H9 (cell line): Measurements from ENCODE around the gene RDM1. TPM values are rescaled to one million over a fixed set of nuclear protein-coding genes. Genes with fewer than 3 reads are reported as not detected.
A peak's percentile ranks its signal among the peaks of the same experiment; 100 is the strongest.

Experiments
- DNase-seq: peaks from one replicate; pipeline ENCODE4 v3.0.0-alpha.2; 2017
- H2AFZ ChIP-seq: one replicate; pipeline ENCODE4 v1.6.1; 2013; ENCODE audit warnings: mild to moderate bottlenecking, low read length, control low read depth, moderate library complexity
- H2AK5ac ChIP-seq: 2 replicates; pipeline ENCODE4 v1.6.1; 2013; ENCODE audit warnings: low read length, control low read depth, mixed read lengths; ENCODE audit not compliant: insufficient read length
- H2BK120ac ChIP-seq: one replicate; pipeline ENCODE4 v1.6.1; 2013; ENCODE audit warnings: low read depth, mild to moderate bottlenecking, low read length, control low read depth, inconsistent platforms; ENCODE audit not compliant: poor library complexity, severe bottlenecking
- H2BK12ac ChIP-seq: 2 replicates; pipeline ENCODE4 v1.6.1; 2013; ENCODE audit warnings: low read length, control low read depth, mixed read lengths, low read depth; ENCODE audit not compliant: insufficient read length
- H2BK15ac ChIP-seq: 2 replicates; pipeline ENCODE4 v1.6.1; 2013; ENCODE audit warnings: low read depth, low read length, control low read depth
- H2BK20ac ChIP-seq: one replicate; pipeline ENCODE4 v1.6.1; 2013; ENCODE audit warnings: low read depth, mild to moderate bottlenecking, low read length, control low read depth, inconsistent platforms; ENCODE audit not compliant: poor library complexity, severe bottlenecking
- H2BK5ac ChIP-seq: 2 replicates; pipeline ENCODE4 v1.6.1; 2013; ENCODE audit warnings: low read length, control low read depth, mixed read lengths; ENCODE audit not compliant: insufficient read length
- H3K14ac ChIP-seq: 2 replicates; pipeline ENCODE4 v1.6.1; 2013; ENCODE audit warnings: low read length, control low read depth; ENCODE audit not compliant: insufficient read depth
- H3K18ac ChIP-seq: 2 replicates; pipeline ENCODE4 v1.6.1; 2013; ENCODE audit warnings: low read depth, mild to moderate bottlenecking, mixed read lengths, low read length, control low read depth; ENCODE audit not compliant: insufficient read length
- H3K23ac ChIP-seq: 2 replicates; pipeline ENCODE4 v1.6.1; 2013; ENCODE audit warnings: low read length, control low read depth, mixed read lengths, low read depth; ENCODE audit not compliant: insufficient read length
- H3K23me2 ChIP-seq: 2 replicates; pipeline ENCODE4 v1.6.1; 2013; ENCODE audit warnings: low read depth, mild to moderate bottlenecking, mixed read lengths, low read length, control low read depth; ENCODE audit not compliant: insufficient read length, poor library complexity, severe bottlenecking
- H3K27ac ChIP-seq: 2 replicates; pipeline ENCODE4 v1.5.1; 2013; ENCODE audit warnings: low read length, control low read depth, mixed read lengths, low read depth; ENCODE audit not compliant: insufficient read length
- H3K27me3 ChIP-seq: 2 replicates; pipeline ENCODE4 v1.6.1; 2013; ENCODE audit warnings: low read length, control low read depth, inconsistent platforms; ENCODE audit not compliant: insufficient read depth
- H3K4ac ChIP-seq: 2 replicates; pipeline ENCODE4 v1.6.1; 2013; ENCODE audit warnings: low read depth, mild to moderate bottlenecking, control low read depth, inconsistent platforms, low read length, moderate library complexity
- H3K4me1 ChIP-seq: 2 replicates; pipeline ENCODE4 v1.6.1; 2013; ENCODE audit warnings: low read length, control low read depth, inconsistent platforms; ENCODE audit not compliant: insufficient read depth
- H3K4me2 ChIP-seq: 2 replicates; pipeline ENCODE4 v1.6.1; 2013; ENCODE audit warnings: low read length, control low read depth, mixed read lengths; ENCODE audit not compliant: insufficient read length, insufficient read depth
- H3K56ac ChIP-seq: 2 replicates; pipeline ENCODE4 v1.6.1; 2013; ENCODE audit warnings: low read depth, mild to moderate bottlenecking, mixed read lengths, low read length, control low read depth; ENCODE audit not compliant: insufficient read length
- H3K79me1 ChIP-seq: 2 replicates; pipeline ENCODE4 v1.6.1; 2013; ENCODE audit warnings: low read depth, mild to moderate bottlenecking, moderate library complexity, low read length, control low read depth, inconsistent platforms; ENCODE audit not compliant: insufficient read depth, poor library complexity, severe bottlenecking
- H3K79me2 ChIP-seq: 2 replicates; pipeline ENCODE4 v1.6.1; 2013; ENCODE audit warnings: low read length, control low read depth, inconsistent platforms; ENCODE audit not compliant: insufficient read depth
- H3K9ac ChIP-seq: 2 replicates; pipeline ENCODE4 v1.6.1; 2013; ENCODE audit warnings: low read length, control low read depth, mixed read lengths; ENCODE audit not compliant: insufficient read length; ENCODE audit errors: extremely low read depth
- H3K9me3 ChIP-seq: one replicate; pipeline ENCODE4 v1.6.1; 2013; ENCODE audit warnings: low read depth, low read length, inconsistent platforms; ENCODE audit not compliant: control insufficient read depth
- H3T11ph ChIP-seq: one replicate; pipeline ENCODE4 v1.6.1; 2013; ENCODE audit warnings: mild to moderate bottlenecking, low read length, control low read depth, inconsistent platforms
- H4K20me1 ChIP-seq: one replicate; pipeline ENCODE4 v1.6.1; 2013; ENCODE audit not compliant: control insufficient read depth, insufficient read length, insufficient read depth
- H4K5ac ChIP-seq: 2 replicates; pipeline ENCODE4 v1.6.1; 2013; ENCODE audit warnings: low read depth, mild to moderate bottlenecking, mixed read lengths, low read length, control low read depth; ENCODE audit not compliant: insufficient read length
- H4K8ac ChIP-seq: replicated peaks from 2 replicates; pipeline ENCODE4 v1.6.1; 2013; ENCODE audit warnings: low read length, control low read depth, mixed read lengths, low read depth; ENCODE audit not compliant: insufficient read length
- H4K91ac ChIP-seq: 2 replicates; pipeline ENCODE4 v1.6.1; 2013; ENCODE audit warnings: low read depth, mild to moderate bottlenecking, moderate library complexity, mixed read lengths, low read length, control low read depth; ENCODE audit not compliant: insufficient read length
- H3K27ac Mint-ChIP-seq, 3 experiments: 2 replicates in 2 of 3; 3 replicates in 1 of 3; pipeline ENCODE4 v1.8.0; 2020 to 2021; ENCODE audit warnings: mixed read lengths in 3 of 3, mild to moderate bottlenecking in 1 of 3, moderate library complexity in 1 of 3
- H3K27me3 Mint-ChIP-seq: 2 replicates; pipeline ENCODE4 v1.8.0; 2021; ENCODE audit warnings: low read depth, mild to moderate bottlenecking, moderate library complexity, mixed read lengths
- H3K36me3 Mint-ChIP-seq, 3 experiments: 2 replicates in 2 of 3; 3 replicates in 1 of 3; pipeline ENCODE4 v1.8.0; 2020 to 2021; ENCODE audit warnings: low read depth in 3 of 3, mixed read lengths in 3 of 3; ENCODE audit not compliant: insufficient read depth in 1 of 3
- H3K4me1 Mint-ChIP-seq, 2 experiments: 2 replicates each; pipeline ENCODE4 v1.8.0; 2020; ENCODE audit warnings: mixed read lengths in 2 of 2
- H3K4me3 Mint-ChIP-seq, 2 experiments: 2 replicates in 1 of 2; 3 replicates in 1 of 2; pipeline ENCODE4 v1.8.0; 2020 to 2021; ENCODE audit warnings: mild to moderate bottlenecking in 2 of 2, mixed read lengths in 2 of 2, moderate library complexity in 1 of 2
- H3K9me3 Mint-ChIP-seq, 2 experiments: 2 replicates in 1 of 2; 3 replicates in 1 of 2; pipeline ENCODE4 v1.8.0; 2020; ENCODE audit warnings: mild to moderate bottlenecking in 2 of 2, mixed read lengths in 2 of 2, moderate library complexity in 1 of 2
- WGBS: extraction: QIAGEN DNeasy Blood & Tissue Kit; methylation state at CpG from one replicate; pipeline ENCODE4 v1.1.7; 2013; ENCODE audit warnings: missing lambda C conversion rate, low lambda C conversion rate, mixed read lengths; ENCODE audit not compliant: insufficient read length; ENCODE audit errors: extremely low coverage; 5-methylcytosine and 5-hydroxymethylcytosine counted together
- total RNA-seq: library from RNA; stranded (reverse); gene quantifications from 2 replicates; pipeline ENCODE4 v1.2.1, GENCODE V29; 2021
- TF ChIP-seq, protein P1 (sequence below): fragments of 200-600 bp; sonication (generic); conservative IDR thresholded peaks from 3 replicates; pipeline ENCODE4 v1.8.0; 2021; ENCODE audit warnings: antibody characterized with exemption, mild to moderate bottlenecking

Gene RDM1
- total RNA-seq, 1 experiment from 2014 or later: 9.0 TPM

DNA sequence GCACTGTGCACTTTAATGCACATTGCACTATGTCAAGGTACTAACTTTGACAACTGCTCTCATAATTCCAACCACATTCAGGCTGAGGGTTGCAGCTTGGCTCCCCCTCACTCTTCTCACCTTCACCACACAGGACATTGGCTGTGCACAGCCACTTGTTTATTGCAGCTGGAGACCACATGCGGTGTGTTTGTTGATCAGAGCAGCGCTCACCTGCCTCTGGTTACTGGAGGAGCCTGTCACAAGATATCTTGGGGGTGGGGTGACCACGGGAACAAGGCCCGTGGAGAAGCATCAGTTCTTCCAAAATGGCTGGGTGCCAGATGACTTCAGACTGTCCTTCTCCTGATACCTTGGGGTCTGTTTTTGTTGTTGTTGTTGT lies 39.8 kb downstream of the RDM1 start:
- H3K9me3 ChIP-seq: no peaks in the 10 kb centered on the region
- H3K27ac ChIP-seq: no peak overlapping the region
- H3K27me3 ChIP-seq: no peaks in the 10 kb centered on the region
- H3K4me2 ChIP-seq: no peak overlapping the region
- no peaks in the 10 kb centered on the region for H3K23me2 ChIP-seq
- H3K27ac Mint-ChIP-seq: peak overlapping the region in 1 of 3 experiments; percentile 34; a peak in 2 of 7 replicates
- H3K79me2 ChIP-seq: no peaks in the 10 kb centered on the region
- H2BK20ac ChIP-seq: no peak overlapping the region
- H4K8ac ChIP-seq: no peak overlapping the region
- H2AK5ac ChIP-seq: no peak overlapping the region
- H3K9me3 Mint-ChIP-seq: no peaks in the 10 kb centered on the region
- whole genome bisulfite sequencing: no CpG with 5 or more reads among the region's 4 CpGs
- no peak overlapping the region for H2BK5ac ChIP-seq
- no peak overlapping the region for H3T11ph ChIP-seq
- no peak overlapping the region for H2AFZ ChIP-seq
- no peak overlapping the region for H2BK12ac ChIP-seq
- DNase-seq: peak; percentile 43
- H3K4me3 Mint-ChIP-seq: no peak overlapping the region
- H3K14ac ChIP-seq: no peak overlapping the region
- no peak overlapping the region for H3K23ac ChIP-seq
- H4K20me1 ChIP-seq: no peaks in the 10 kb centered on the region
- no peak overlapping the region for H4K91ac ChIP-seq
- H3K4me1 Mint-ChIP-seq: peaks cover 15 to 20% of the 10 kb centered on the region in 2 experiments
- H4K5ac ChIP-seq: no peak overlapping the region
- no peak overlapping the region for H2BK15ac ChIP-seq
- no peaks in the 10 kb centered on the region for H3K27me3 Mint-ChIP-seq
- TF ChIP-seq, protein P1, sequence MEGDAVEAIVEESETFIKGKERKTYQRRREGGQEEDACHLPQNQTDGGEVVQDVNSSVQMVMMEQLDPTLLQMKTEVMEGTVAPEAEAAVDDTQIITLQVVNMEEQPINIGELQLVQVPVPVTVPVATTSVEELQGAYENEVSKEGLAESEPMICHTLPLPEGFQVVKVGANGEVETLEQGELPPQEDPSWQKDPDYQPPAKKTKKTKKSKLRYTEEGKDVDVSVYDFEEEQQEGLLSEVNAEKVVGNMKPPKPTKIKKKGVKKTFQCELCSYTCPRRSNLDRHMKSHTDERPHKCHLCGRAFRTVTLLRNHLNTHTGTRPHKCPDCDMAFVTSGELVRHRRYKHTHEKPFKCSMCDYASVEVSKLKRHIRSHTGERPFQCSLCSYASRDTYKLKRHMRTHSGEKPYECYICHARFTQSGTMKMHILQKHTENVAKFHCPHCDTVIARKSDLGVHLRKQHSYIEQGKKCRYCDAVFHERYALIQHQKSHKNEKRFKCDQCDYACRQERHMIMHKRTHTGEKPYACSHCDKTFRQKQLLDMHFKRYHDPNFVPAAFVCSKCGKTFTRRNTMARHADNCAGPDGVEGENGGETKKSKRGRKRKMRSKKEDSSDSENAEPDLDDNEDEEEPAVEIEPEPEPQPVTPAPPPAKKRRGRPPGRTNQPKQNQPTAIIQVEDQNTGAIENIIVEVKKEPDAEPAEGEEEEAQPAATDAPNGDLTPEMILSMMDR: no peak
- H2BK120ac ChIP-seq: no peak overlapping the region
- no peaks in the 10 kb centered on the region for H3K36me3 Mint-ChIP-seq
- peaks cover 2% of the 10 kb centered on the region; the same call in 1 of the 2 replicates for H3K4me1 ChIP-seq
- no peak overlapping the region for H3K4ac ChIP-seq
- H3K9ac ChIP-seq: no peak overlapping the region
- no peak overlapping the region for H3K18ac ChIP-seq
- H3K56ac ChIP-seq: no peak overlapping the region
- H3K79me1 ChIP-seq: no peaks in the 10 kb centered on the region
